Measurements from ENCODE around the gene SLCO4A1.

DNA sequence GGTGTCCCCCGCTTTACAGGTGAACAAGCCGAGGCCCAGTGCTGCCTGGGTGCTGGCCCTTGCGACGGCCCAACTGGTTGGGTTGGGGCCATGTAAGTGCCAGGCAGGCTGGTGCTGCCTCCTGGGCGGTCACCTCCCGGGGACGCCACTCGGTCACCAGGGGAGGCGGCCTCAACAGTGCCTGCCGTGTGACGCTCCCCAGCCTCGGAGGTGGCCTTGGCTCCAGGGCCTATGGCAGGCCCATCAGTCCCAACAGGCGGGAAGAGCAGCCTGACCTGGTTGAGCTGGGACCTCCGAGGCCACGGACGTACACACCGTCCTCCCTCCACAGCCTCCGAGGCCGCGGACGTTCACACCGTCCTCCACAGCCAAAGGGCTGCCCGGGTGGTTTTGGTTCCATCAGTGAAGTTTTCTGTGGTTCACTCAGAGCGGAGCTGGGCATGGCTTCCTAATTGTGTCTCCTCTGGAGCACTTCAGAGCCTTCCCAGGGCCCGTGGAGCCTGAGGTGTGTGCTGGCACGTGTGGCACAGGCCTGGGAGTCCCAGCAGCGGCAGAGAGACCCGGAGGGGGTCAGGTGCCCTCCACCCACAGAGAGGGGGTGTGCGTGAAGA lies 19.3 kb upstream of the SLCO4A1 start:
- TF ChIP-seq, protein P1, sequence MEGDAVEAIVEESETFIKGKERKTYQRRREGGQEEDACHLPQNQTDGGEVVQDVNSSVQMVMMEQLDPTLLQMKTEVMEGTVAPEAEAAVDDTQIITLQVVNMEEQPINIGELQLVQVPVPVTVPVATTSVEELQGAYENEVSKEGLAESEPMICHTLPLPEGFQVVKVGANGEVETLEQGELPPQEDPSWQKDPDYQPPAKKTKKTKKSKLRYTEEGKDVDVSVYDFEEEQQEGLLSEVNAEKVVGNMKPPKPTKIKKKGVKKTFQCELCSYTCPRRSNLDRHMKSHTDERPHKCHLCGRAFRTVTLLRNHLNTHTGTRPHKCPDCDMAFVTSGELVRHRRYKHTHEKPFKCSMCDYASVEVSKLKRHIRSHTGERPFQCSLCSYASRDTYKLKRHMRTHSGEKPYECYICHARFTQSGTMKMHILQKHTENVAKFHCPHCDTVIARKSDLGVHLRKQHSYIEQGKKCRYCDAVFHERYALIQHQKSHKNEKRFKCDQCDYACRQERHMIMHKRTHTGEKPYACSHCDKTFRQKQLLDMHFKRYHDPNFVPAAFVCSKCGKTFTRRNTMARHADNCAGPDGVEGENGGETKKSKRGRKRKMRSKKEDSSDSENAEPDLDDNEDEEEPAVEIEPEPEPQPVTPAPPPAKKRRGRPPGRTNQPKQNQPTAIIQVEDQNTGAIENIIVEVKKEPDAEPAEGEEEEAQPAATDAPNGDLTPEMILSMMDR (IDR thresholded peaks at IDR 0.05): no peak
- TF ChIP-seq POLR2A (IDR thresholded peaks at IDR 0.05): no peak

Measured in vagina (tissue), 2 donors.